H1 (cell line): ENCODE results near the gene SPRR2B. TPM values are rescaled to one million over a fixed set of nuclear protein-coding genes. Genes with fewer than 3 reads are reported as not detected.

Source experiments
- CTCF ChIA-PET: fragments of 300-600 bp; sonication (Branson Sonifier 250); formaldehyde crosslinking; loops from one replicate; lab custom pipeline; 2021; ENCODE audit not compliant: partially characterized antibody; lab: Charles Lee
- POLR2A ChIA-PET: fragments of 300-600 bp; sonication (Branson Sonifier 250); formaldehyde crosslinking; loops from one replicate; lab custom pipeline; 2021; ENCODE audit warnings: inconsistent platforms; ENCODE audit not compliant: partially characterized antibody; lab: Charles Lee
- DNase-seq, 2 experiments: peaks; one replicate each; pipeline versions ENCODE4 v3.0.0 to v3.0.0-alpha.2; 2010 to 2022; ENCODE audit warnings: low spot score in 2 of 2, low read depth in 1 of 2, mixed read lengths in 1 of 2
- FAIRE-seq: peaks from 2 replicates; lab custom pipeline; 2011; peaks lifted over from hg19 to GRCh38; lab: Jason Lieb, UNC
- H2AFZ ChIP-seq: 2 replicates; pipeline ENCODE4 v1.8.1; 2012; ENCODE audit warnings: low read length, inconsistent platforms
- H2AK5ac ChIP-seq: 2 replicates; pipeline ENCODE4 v1.6.1; 2013; ENCODE audit warnings: low read depth, low read length
- H2BK120ac ChIP-seq: replicated peaks from 2 replicates; pipeline ENCODE3; 2013; ENCODE audit warnings: low read depth, low read length, inconsistent platforms
- H2BK12ac ChIP-seq: 2 replicates; pipeline ENCODE4 v1.6.1; 2013; ENCODE audit warnings: low read depth, low read length
- H2BK15ac ChIP-seq: 2 replicates; pipeline ENCODE4 v1.6.1; 2013; ENCODE audit warnings: low read length
- H2BK20ac ChIP-seq: 2 replicates; pipeline ENCODE4 v1.6.1; 2013; ENCODE audit warnings: low read length
- H2BK5ac ChIP-seq: 2 replicates; pipeline ENCODE4 v1.6.1; 2013; ENCODE audit warnings: low read depth, low read length
- H3K14ac ChIP-seq: 2 replicates; pipeline ENCODE4 v1.6.1; 2013; ENCODE audit warnings: inconsistent platforms; ENCODE audit not compliant: insufficient read length
- H3K18ac ChIP-seq: 2 replicates; pipeline ENCODE4 v1.6.1; 2013; ENCODE audit warnings: low read length; ENCODE audit errors: extremely low read depth
- H3K23ac ChIP-seq: 2 replicates; pipeline ENCODE4 v1.6.1; 2013; ENCODE audit warnings: inconsistent platforms; ENCODE audit not compliant: insufficient read length
- H3K23me2 ChIP-seq: 2 replicates; pipeline ENCODE4 v1.6.1; 2013; ENCODE audit warnings: low read depth, low read length
- H3K27ac ChIP-seq: 2 replicates; pipeline ENCODE4 v1.6.1; 2011; ENCODE audit warnings: low read depth, low read length, inconsistent platforms
- H3K27me3 ChIP-seq, 4 experiments: replicated peaks in 1 of 4; 1 replicate in 1 of 4; 2 replicates in 3 of 4; pipeline versions ENCODE4 v1.6.1 to v1.8.1; 2011 to 2013; ENCODE audit warnings: low read length in 3 of 4, mild to moderate bottlenecking in 3 of 4, inconsistent platforms in 2 of 4, mixed read lengths in 2 of 4, moderate library complexity in 1 of 4; ENCODE audit not compliant: control insufficient read depth in 3 of 4, insufficient read depth in 3 of 4; ENCODE audit errors: extremely low read depth in 1 of 4
- H3K36me3 ChIP-seq, 4 experiments: 2 replicates each; pipeline versions ENCODE4 v1.6.1 to v1.8.1; 2011 to 2013; ENCODE audit warnings: mild to moderate bottlenecking in 4 of 4, low read length in 3 of 4, moderate library complexity in 2 of 4, control low read depth in 1 of 4, inconsistent platforms in 1 of 4; ENCODE audit not compliant: insufficient read depth in 4 of 4, control insufficient read depth in 2 of 4
- H3K4ac ChIP-seq: replicated peaks from 2 replicates; pipeline ENCODE3; 2013; ENCODE audit warnings: low read length, low read depth, mixed read lengths, inconsistent platforms; ENCODE audit not compliant: insufficient read length
- H3K4me1 ChIP-seq, 4 experiments: replicated peaks in 1 of 4; 1 replicate in 1 of 4; 2 replicates in 3 of 4; pipeline versions ENCODE4 v1.6.1 to v1.8.1; 2011 to 2013; ENCODE audit warnings: low read length in 3 of 4, inconsistent platforms in 2 of 4, mixed read lengths in 1 of 4; ENCODE audit not compliant: insufficient read depth in 4 of 4, control insufficient read depth in 3 of 4
- H3K4me2 ChIP-seq, 2 experiments: 2 replicates each; pipeline versions ENCODE4 v1.6.1 to v1.8.1; 2011 to 2013; ENCODE audit warnings: low read depth in 2 of 2, low read length in 2 of 2, control low read depth in 1 of 2, inconsistent platforms in 1 of 2, mild to moderate bottlenecking in 1 of 2; ENCODE audit not compliant: insufficient read depth in 1 of 2
- H3K4me3 ChIP-seq, 4 experiments: fragments of 200-600, 300-600 bp in 1 of 4; sonication (generic), shearing (Covaris generic), sonication (Bioruptor Twin) in 1 of 4; 2 replicates each; pipeline versions ENCODE4 v1.5.1 to v1.8.1; 2011 to 2016; ENCODE audit warnings: low read length in 4 of 4, low read depth in 3 of 4, control low read depth in 2 of 4, inconsistent platforms in 2 of 4, mild to moderate bottlenecking in 2 of 4, mixed read lengths in 1 of 4, moderate library complexity in 1 of 4; ENCODE audit not compliant: insufficient read depth in 2 of 4; ENCODE audit errors: extremely low read depth in 1 of 4
- H3K56ac ChIP-seq: replicated peaks from 2 replicates; pipeline ENCODE3; 2013; ENCODE audit warnings: low read depth, mild to moderate bottlenecking, mixed read lengths, low read length, inconsistent platforms; ENCODE audit not compliant: insufficient read length
- H3K79me1 ChIP-seq: 2 replicates; pipeline ENCODE4 v1.6.1; 2013; ENCODE audit warnings: low read depth, low read length, control low read depth
- H3K79me2 ChIP-seq, 2 experiments: 2 replicates each; pipeline versions ENCODE4 v1.6.1 to v1.8.1; 2012 to 2013; ENCODE audit warnings: low read length in 2 of 2, mild to moderate bottlenecking in 2 of 2, inconsistent platforms in 1 of 2; ENCODE audit not compliant: insufficient read depth in 2 of 2, control insufficient read depth in 1 of 2
- H3K9ac ChIP-seq, 4 experiments: replicated peaks in 1 of 4; 1 replicate in 1 of 4; 2 replicates in 3 of 4; pipeline versions ENCODE4 v1.6.1 to v1.8.1; 2011 to 2013; ENCODE audit warnings: low read depth in 3 of 4, low read length in 3 of 4, control low read depth in 2 of 4, mild to moderate bottlenecking in 2 of 4, moderate library complexity in 2 of 4, inconsistent platforms in 1 of 4; ENCODE audit errors: extremely low read depth in 1 of 4
- H3K9me3 ChIP-seq, 2 experiments: 2 replicates each; pipeline versions ENCODE4 v1.6.1 to v1.8.1; 2012 to 2013; ENCODE audit warnings: mild to moderate bottlenecking in 2 of 2, moderate library complexity in 2 of 2, control low read depth in 1 of 2, inconsistent platforms in 1 of 2, low read depth in 1 of 2, low read length in 1 of 2, mixed read lengths in 1 of 2; ENCODE audit not compliant: insufficient read depth in 2 of 2
- H4K20me1 ChIP-seq, 2 experiments: replicated peaks in 1 of 2; 2 replicates each; pipeline versions ENCODE3 to v1.8.1; 2011 to 2013; ENCODE audit warnings: inconsistent platforms in 2 of 2, low read length in 2 of 2, mild to moderate bottlenecking in 1 of 2; ENCODE audit not compliant: insufficient read depth in 2 of 2, control insufficient read depth in 1 of 2
- H4K5ac ChIP-seq: 2 replicates; pipeline ENCODE4 v1.6.1; 2013; ENCODE audit warnings: low read length, low read depth, mixed read lengths, inconsistent platforms; ENCODE audit not compliant: insufficient read length
- H4K8ac ChIP-seq: 2 replicates; pipeline ENCODE4 v1.8.0; 2013; ENCODE audit warnings: mild to moderate bottlenecking, moderate library complexity, low read length, inconsistent platforms; ENCODE audit not compliant: insufficient read depth; ENCODE audit errors: extremely low read depth
- H4K91ac ChIP-seq: replicated peaks from 2 replicates; pipeline ENCODE3; 2013; ENCODE audit warnings: low read length, mixed read lengths, inconsistent platforms; ENCODE audit not compliant: insufficient read length
- ASH2L ChIP-seq: fragments of 200-600, 300-600 bp; sonication (generic); IDR thresholded peaks from one replicate; pipeline ENCODE4 v1.7.1; 2017; ENCODE audit warnings: low read length
- CTBP2 ChIP-seq: IDR thresholded peaks from 2 replicates; pipeline ENCODE4 v1.7.0; 2011; ENCODE audit warnings: borderline replicate concordance, mild to moderate bottlenecking, moderate library complexity, mixed read lengths, low read length; ENCODE audit not compliant: insufficient read depth, insufficient read length
- GABPA ChIP-seq: IDR thresholded peaks from 2 replicates; pipeline ENCODE4 v1.6.1; 2011; ENCODE audit warnings: mild to moderate bottlenecking, low read length, moderate library complexity, borderline replicate concordance; ENCODE audit not compliant: insufficient read depth
- MAFK ChIP-seq: IDR thresholded peaks from 2 replicates; pipeline ENCODE4 v1.6.1; 2012; ENCODE audit warnings: low read depth, mild to moderate bottlenecking, improper control_type of control experiment, low read length
- PHF8 ChIP-seq: fragments of 200-600 bp; sonication (generic); conservative IDR thresholded peaks from 2 replicates; pipeline ENCODE4 v1.7.1; 2012; ENCODE audit warnings: low read depth, mild to moderate bottlenecking, inconsistent platforms, low read length, moderate library complexity
- POLR2A ChIP-seq, 2 experiments: IDR thresholded peaks; 1 replicate in 1 of 2; 2 replicates in 1 of 2; pipeline ENCODE4 v1.6.1; 2011; ENCODE audit warnings: low read depth in 2 of 2, low read length in 2 of 2, mild to moderate bottlenecking in 2 of 2; ENCODE audit errors: control extremely low read depth in 1 of 2
- POU5F1 ChIP-seq: IDR thresholded peaks from 2 replicates; pipeline ENCODE4 v1.6.1; 2011; ENCODE audit warnings: low read depth, mild to moderate bottlenecking, low read length, moderate library complexity
- RBBP5 ChIP-seq: IDR thresholded peaks from 2 replicates; pipeline ENCODE4 v1.7.1; 2012; ENCODE audit warnings: low read depth, mild to moderate bottlenecking, inconsistent platforms, low read length, moderate library complexity, borderline replicate concordance
- SAP30 ChIP-seq: fragments of 300-600 bp; sonication (generic); IDR thresholded peaks from 2 replicates; pipeline ENCODE4 v1.7.1; 2012; ENCODE audit warnings: low read length, moderate library complexity, mild to moderate bottlenecking, inconsistent platforms; ENCODE audit not compliant: insufficient read depth, insufficient replicate concordance
- SIRT6 ChIP-seq: IDR thresholded peaks from one replicate; pipeline ENCODE4 v1.7.1; 2012; ENCODE audit warnings: low read length, inconsistent platforms
- SIX5 ChIP-seq: IDR thresholded peaks from 2 replicates; pipeline ENCODE4 v1.6.1; 2011; ENCODE audit warnings: mild to moderate bottlenecking, low read depth, low read length
- SP4 ChIP-seq: IDR thresholded peaks from 2 replicates; pipeline ENCODE4 v1.6.1; 2012; ENCODE audit warnings: low read length, inconsistent platforms
- SRF ChIP-seq: IDR thresholded peaks from 2 replicates; pipeline ENCODE4 v1.6.1; 2011; ENCODE audit warnings: mild to moderate bottlenecking, low read depth, low read length, moderate library complexity
- TAF1 ChIP-seq: IDR thresholded peaks from 2 replicates; pipeline ENCODE4 v1.6.1; 2011; ENCODE audit warnings: mild to moderate bottlenecking, low read depth, low read length
- TBP ChIP-seq: IDR thresholded peaks from 2 replicates; pipeline ENCODE4 v1.6.1; 2011; ENCODE audit warnings: low read depth, low read length, improper control_type of control experiment
- YY1 ChIP-seq: IDR thresholded peaks from 2 replicates; pipeline ENCODE4 v1.6.1; 2011; ENCODE audit warnings: low read depth, mild to moderate bottlenecking, low read length
- WGBS, 2 experiments: shearing (Covaris generic) in 1 of 2; methylation state at CpG; one replicate each; pipeline versions ENCODE4 v1.1.6 to v1.1.7; 2013 to 2015; ENCODE audit warnings: low lambda C conversion rate in 2 of 2, mixed read lengths in 2 of 2, inconsistent platforms in 1 of 2, low coverage in 1 of 2, missing lambda C conversion rate in 1 of 2; ENCODE audit not compliant: insufficient replicate concordance in 2 of 2, insufficient coverage in 1 of 2, insufficient read length in 1 of 2; ENCODE audit errors: extremely low coverage in 1 of 2, missing lambda C conversion rate in 1 of 2; 5-methylcytosine and 5-hydroxymethylcytosine counted together
- polyA plus RNA-seq, 7 experiments: library from polyadenylated mRNA; depleted of rRNA in 3 of 7; stranded (reverse) in 5 of 7; unstranded in 2 of 7; fragments of >200 nt in 5 of 7; fragments of 200-250 nt in 2 of 7; gene quantifications; 1 replicate in 5 of 7; 2 replicates in 1 of 7; 4 replicates in 1 of 7; pipeline versions ENCODE4 v1.2.1 to v1.2.3, GENCODE V29; 2011 to 2013; ENCODE audit warnings: missing spikeins in 2 of 7, mixed read lengths in 2 of 7
- total RNA-seq: library from RNA; stranded (reverse); fragmentation: NEBNext Ultra II Directional; extraction: Animal tissue kit (Norgen Biotek cat#: 25700); gene quantifications from 2 replicates; pipeline ENCODE4 v1.2.1, GENCODE V29; 2021

SPRR2B gene
- total and polyA plus RNA-seq, 2 of the 8 experiments (the other 6 are each of a cell fraction or from before 2014, with no cell fraction given) = not detected

DNA sequence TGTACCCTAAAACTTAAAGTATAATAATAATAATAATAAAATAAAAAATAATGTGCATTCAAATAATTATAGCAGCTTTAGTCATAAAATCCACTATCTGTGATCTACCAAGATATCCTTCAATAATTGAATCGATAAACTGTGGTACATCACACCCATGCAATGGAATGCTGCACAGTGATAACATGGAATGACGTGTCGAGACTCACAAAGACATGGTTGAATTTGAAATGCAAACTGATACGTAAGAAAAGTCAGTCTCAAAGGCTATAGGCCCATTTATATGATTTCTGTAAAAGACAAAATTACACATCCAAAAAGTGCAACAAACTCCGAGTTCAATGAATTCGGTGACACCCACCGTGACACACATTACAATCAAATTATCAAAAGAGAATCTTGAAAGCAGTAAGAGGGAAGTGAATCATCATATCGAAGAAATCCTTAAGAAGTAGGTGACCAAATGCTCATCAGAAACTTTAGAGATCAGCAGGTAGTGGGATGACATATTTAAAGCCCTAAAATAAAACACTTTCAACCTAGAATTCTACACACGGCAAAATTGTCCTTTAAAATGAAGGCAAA, 28.1 kb upstream of the SPRR2B start:
- no peaks in the 10 kb centered on the region for H3K36me3 ChIP-seq
- H3K4me2 ChIP-seq = no peak overlapping the region
- no peaks in the 10 kb centered on the region for H3K79me1 ChIP-seq
- no peaks in the 10 kb centered on the region for H3K79me2 ChIP-seq
- H3K9ac ChIP-seq = no peak overlapping the region
- H2AK5ac ChIP-seq = no peak overlapping the region
- no peak overlapping the region for H4K5ac ChIP-seq
- no peak overlapping the region for H4K91ac ChIP-seq
- no peak overlapping the region for H3K27ac ChIP-seq
- no peak overlapping the region for H2BK5ac ChIP-seq
- no peaks in the 10 kb centered on the region for H3K27me3 ChIP-seq
- 93% methylated on average over 9 of the region's 9 CpGs; no CpG with 5 or more reads in 1 of the 2 experiments for WGBS, 2 experiments
- H3K9me3 ChIP-seq = no peaks in the 10 kb centered on the region
- no peak overlapping the region for H3K56ac ChIP-seq
- no peaks in the 10 kb centered on the region for H3K4me1 ChIP-seq
- no peak overlapping the region for H2BK12ac ChIP-seq
- ChIA-PET POLR2A (no interaction called here), CTCF (no interaction called here)
- FAIRE-seq (no peak), DNase-seq (no peak)
- H2BK20ac ChIP-seq = no peak overlapping the region
- H3K4me3 ChIP-seq = no peak overlapping the region
- H3K14ac ChIP-seq = no peak overlapping the region
- no peaks in the 10 kb centered on the region for H3K23me2 ChIP-seq
- no peak overlapping the region for H4K8ac ChIP-seq
- no peak overlapping the region for H3K18ac ChIP-seq
- H3K23ac ChIP-seq = no peak overlapping the region
- H2AFZ ChIP-seq = no peak overlapping the region
- H2BK15ac ChIP-seq = no peak overlapping the region
- H4K20me1 ChIP-seq = no peaks in the 10 kb centered on the region
- H2BK120ac ChIP-seq = no peak overlapping the region
- no peak overlapping the region for H3K4ac ChIP-seq
- TF ChIP-seq RBBP5 (no peak), POU5F1 (no peak), POLR2A (IDR thresholded peaks at IDR 0.05; ENCODE audit: control extremely low read depth in 1 of 2, low read depth in 2 of 2, low read length in 2 of 2) (no peak), SRF (no peak), GABPA (no peak), TBP (no peak), SIX5 (no peak), MAFK (no peak), SAP30 (no peak), YY1 (no peak), ASH2L (no peak), PHF8 (no peak), TAF1 (no peak), CTBP2 (no peak), SIRT6 (no peak), SP4 (no peak)
